22Rv1 (cell line): Measurements from ENCODE around the gene NCKAP5.

Experiments used
- H3K27ac ChIP-seq: fragments of 450-650 bp; 2 replicates; pipeline ENCODE4 v1.5.1; 2017
- ZFX ChIP-seq: fragments of 450-650 bp; IDR thresholded peaks from 2 replicates; pipeline ENCODE4 v1.6.1; 2017; ENCODE audit warnings: antibody characterized with exemption, borderline replicate concordance
- TF ChIP-seq, protein P1 (sequence below): fragments of 450-650 bp; IDR thresholded peaks from 2 replicates; pipeline ENCODE4 v1.5.1; 2017; ENCODE audit warnings: mild to moderate bottlenecking

NCKAP5 gene

GRCh38 chr2:132790207-132790785 is 778.0 kb downstream of the NCKAP5 start:
- H3K27ac ChIP-seq, result no peak overlapping the region
- TF ChIP-seq ZFX, result no peak

- H3K27ac ChIP-seq, result no peak overlapping the region
- TF ChIP-seq, protein P1, sequence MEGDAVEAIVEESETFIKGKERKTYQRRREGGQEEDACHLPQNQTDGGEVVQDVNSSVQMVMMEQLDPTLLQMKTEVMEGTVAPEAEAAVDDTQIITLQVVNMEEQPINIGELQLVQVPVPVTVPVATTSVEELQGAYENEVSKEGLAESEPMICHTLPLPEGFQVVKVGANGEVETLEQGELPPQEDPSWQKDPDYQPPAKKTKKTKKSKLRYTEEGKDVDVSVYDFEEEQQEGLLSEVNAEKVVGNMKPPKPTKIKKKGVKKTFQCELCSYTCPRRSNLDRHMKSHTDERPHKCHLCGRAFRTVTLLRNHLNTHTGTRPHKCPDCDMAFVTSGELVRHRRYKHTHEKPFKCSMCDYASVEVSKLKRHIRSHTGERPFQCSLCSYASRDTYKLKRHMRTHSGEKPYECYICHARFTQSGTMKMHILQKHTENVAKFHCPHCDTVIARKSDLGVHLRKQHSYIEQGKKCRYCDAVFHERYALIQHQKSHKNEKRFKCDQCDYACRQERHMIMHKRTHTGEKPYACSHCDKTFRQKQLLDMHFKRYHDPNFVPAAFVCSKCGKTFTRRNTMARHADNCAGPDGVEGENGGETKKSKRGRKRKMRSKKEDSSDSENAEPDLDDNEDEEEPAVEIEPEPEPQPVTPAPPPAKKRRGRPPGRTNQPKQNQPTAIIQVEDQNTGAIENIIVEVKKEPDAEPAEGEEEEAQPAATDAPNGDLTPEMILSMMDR, result no peak
- TF ChIP-seq ZFX, result no peak
These were observed 779.2 kb downstream of the NCKAP5 start for GRCh38 chr2:132789066-132789465.

GRCh38 chr2:132788310-132788838 is 779.9 kb downstream of the NCKAP5 start:
- no peak for TF ChIP-seq ZFX
- TF ChIP-seq, protein P1, result no peak

DNA sequence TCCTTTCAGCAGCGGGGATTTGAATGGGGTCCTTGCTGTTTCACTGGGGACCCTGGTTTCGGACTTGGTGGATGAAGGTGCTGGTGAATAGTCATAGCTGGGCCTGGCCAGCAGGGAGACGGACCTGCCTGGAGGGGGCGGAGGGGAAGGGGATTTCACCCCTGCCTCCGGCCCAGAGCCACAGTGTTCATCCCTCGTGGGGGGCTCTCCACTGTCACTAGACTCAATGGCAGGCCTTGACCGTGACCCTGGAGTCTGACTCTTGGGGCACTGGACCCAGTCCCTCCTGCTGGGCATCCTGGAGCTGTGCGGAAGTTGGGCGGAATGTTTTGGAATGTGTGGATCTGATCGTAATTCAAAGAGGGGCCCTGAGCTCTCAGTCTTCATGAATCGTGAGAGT is 784.4 kb downstream of the NCKAP5 start:
- no peak overlapping the region for H3K27ac ChIP-seq
- TF ChIP-seq, protein P1, result no peak
- no peak for TF ChIP-seq ZFX

More at GRCh38 chr2:132788310-132788838, 779.9 kb downstream of the NCKAP5 start:
- no peak overlapping the region for H3K27ac ChIP-seq

DNA sequence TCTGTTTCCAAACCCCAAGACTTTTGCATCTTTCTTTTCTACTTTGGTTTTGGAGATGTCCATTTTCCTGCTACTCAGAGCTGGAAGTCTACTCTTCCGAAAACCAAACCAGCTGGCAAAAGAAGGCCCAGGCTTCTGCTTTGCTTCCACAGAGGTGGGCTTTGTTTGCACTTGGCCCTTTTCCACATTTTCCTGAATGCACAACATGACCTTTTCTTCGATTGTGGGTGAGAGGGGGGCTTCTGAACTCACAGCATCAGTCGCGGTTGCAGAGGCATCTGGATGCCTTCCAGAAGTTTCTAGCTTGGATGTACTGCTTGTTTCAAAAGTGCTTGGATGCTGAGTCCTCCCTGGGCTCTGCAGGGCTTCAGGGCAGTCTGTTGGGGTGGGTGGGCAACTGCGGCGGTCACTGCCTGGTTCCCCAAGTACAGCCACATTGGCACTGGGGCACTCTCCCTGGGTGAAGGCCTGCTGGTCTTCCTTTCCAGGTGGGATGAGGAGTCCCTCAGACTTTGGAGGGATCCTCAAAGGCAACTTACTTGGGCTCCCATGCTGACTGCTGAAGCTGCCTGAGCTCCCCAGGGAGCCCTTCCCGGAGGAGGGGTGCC is 786.0 kb downstream of the NCKAP5 start:
- TF ChIP-seq, protein P1, result no peak
- TF ChIP-seq ZFX, result no peak
- no peak overlapping the region for H3K27ac ChIP-seq

- no peak for TF ChIP-seq ZFX
- TF ChIP-seq, protein P1, result no peak
- no peak overlapping the region for H3K27ac ChIP-seq
These were observed 787.6 kb downstream of the NCKAP5 start for GRCh38 chr2:132780651-132781050.

DNA sequence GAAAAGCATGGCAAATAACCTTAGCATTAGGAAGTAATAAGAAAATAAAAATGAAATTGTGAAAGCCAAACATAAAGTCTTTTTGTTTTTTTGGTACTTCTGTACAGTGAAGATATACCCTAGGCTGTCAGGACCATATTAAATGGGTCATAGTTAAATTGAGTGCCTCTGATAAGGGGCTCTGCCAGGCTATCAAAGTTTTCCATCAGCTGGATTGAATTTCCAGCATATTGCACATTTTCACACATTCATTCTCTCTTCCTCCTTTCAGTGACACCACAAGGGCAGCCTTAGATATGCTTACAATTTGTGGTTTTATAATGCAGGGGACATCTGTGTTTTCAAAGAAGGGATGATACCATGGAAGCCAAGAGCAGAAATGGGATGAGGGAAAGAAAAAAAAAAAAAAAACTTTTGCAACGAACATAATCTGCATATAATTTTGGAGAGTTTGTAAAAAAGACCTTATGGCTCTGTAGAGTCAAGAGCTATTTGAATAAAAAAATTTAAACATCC is 789.0 kb downstream of the NCKAP5 start:
- TF ChIP-seq, protein P1, result no peak
- no peak for TF ChIP-seq ZFX
- no peak overlapping the region for H3K27ac ChIP-seq

GRCh38 chr2:132776287-132776686 is 792.0 kb downstream of the NCKAP5 start:
- H3K27ac ChIP-seq, result no peak overlapping the region
- TF ChIP-seq, protein P1, result no peak
- TF ChIP-seq ZFX, result no peak
